GM23338 (cell line): ENCODE data around the gene KCNAB1. TPM values are rescaled to one million over a fixed set of nuclear protein-coding genes. Genes with fewer than 3 reads are reported as not detected.

Experiments used
- ATAC-seq: fragments of 200-7000 bp; cut with Tn5 transposase; 3 replicates; pipeline ENCODE4 v1.9.1; 2020
- DNase-seq: peaks from one replicate; pipeline ENCODE4 v3.0.0-alpha.2; 2015; ENCODE audit warnings: low spot score
- H2AFZ ChIP-seq: fragments of 200-600 bp; sonication (generic); 2 replicates; pipeline ENCODE4 v1.8.0; 2016; ENCODE audit warnings: antibody characterized with exemption, mild to moderate bottlenecking, moderate library complexity
- H3F3A ChIP-seq: fragments of 200-600 bp; sonication (generic); replicated peaks from 2 replicates; pipeline ENCODE4 v1.8.0; 2017; ENCODE audit warnings: antibody characterized with exemption, mixed run types, low read depth
- H3K27ac ChIP-seq: fragments of 200-600 bp; sonication (generic); 2 replicates; pipeline ENCODE4 v1.6.1; 2016; ENCODE audit warnings: low read depth
- H3K27me3 ChIP-seq: fragments of 200-600 bp; sonication (generic); 2 replicates; pipeline ENCODE4 v1.8.0; 2016; ENCODE audit warnings: mild to moderate bottlenecking, mixed run types, moderate library complexity; ENCODE audit not compliant: insufficient read depth
- H3K36me3 ChIP-seq: fragments of 200-600 bp; sonication (generic); 2 replicates; pipeline ENCODE4 v1.8.0; 2016; ENCODE audit warnings: mild to moderate bottlenecking; ENCODE audit not compliant: insufficient read depth
- H3K4me1 ChIP-seq: fragments of 200-600 bp; sonication (generic); 2 replicates; pipeline ENCODE4 v1.8.0; 2016; ENCODE audit warnings: mild to moderate bottlenecking, moderate library complexity; ENCODE audit not compliant: insufficient read depth
- H3K4me2 ChIP-seq: fragments of 200-600 bp; sonication (generic); 2 replicates; pipeline ENCODE4 v1.7.1; 2017; ENCODE audit warnings: mixed run types
- H3K4me3 ChIP-seq: fragments of 200-600 bp; sonication (generic); 2 replicates; pipeline ENCODE4 v1.6.1; 2016; ENCODE audit warnings: mixed run types
- H3K79me2 ChIP-seq: fragments of 200-600 bp; sonication (generic); replicated peaks from 2 replicates; pipeline ENCODE4 v1.8.0; 2017; ENCODE audit warnings: mild to moderate bottlenecking; ENCODE audit not compliant: insufficient read depth
- H3K9me2 ChIP-seq: fragments of 200-600 bp; sonication (generic); 2 replicates; pipeline ENCODE4 v1.8.0; 2017; ENCODE audit not compliant: insufficient read depth
- H4K20me1 ChIP-seq: fragments of 200-600 bp; sonication (generic); replicated peaks from 2 replicates; pipeline ENCODE4 v1.8.0; 2017; ENCODE audit warnings: mild to moderate bottlenecking; ENCODE audit not compliant: insufficient read depth
- H3K27ac Mint-ChIP-seq: 2 replicates; pipeline ENCODE4 v1.8.0; 2020; ENCODE audit warnings: inconsistent platforms, mild to moderate bottlenecking, moderate library complexity, mixed read lengths
- H3K27me3 Mint-ChIP-seq: 3 replicates; pipeline ENCODE4 v1.8.0; 2022; ENCODE audit warnings: low read depth, mild to moderate bottlenecking, moderate library complexity, mixed read lengths, inconsistent platforms; ENCODE audit not compliant: insufficient read depth, poor library complexity
- H3K36me3 Mint-ChIP-seq: 3 replicates; pipeline ENCODE4 v1.8.0; 2021; ENCODE audit warnings: low read depth, mild to moderate bottlenecking, inconsistent platforms, moderate library complexity, mixed read lengths
- H3K4me1 Mint-ChIP-seq: 3 replicates; pipeline ENCODE4 v1.8.0; 2020; ENCODE audit warnings: mild to moderate bottlenecking, inconsistent platforms, mixed read lengths
- H3K4me3 Mint-ChIP-seq: 3 replicates; pipeline ENCODE4 v1.8.0; 2021; ENCODE audit warnings: moderate library complexity, mild to moderate bottlenecking, inconsistent platforms, mixed read lengths
- H3K9me3 Mint-ChIP-seq: 3 replicates; pipeline ENCODE4 v1.8.0; 2020; ENCODE audit warnings: moderate library complexity, mild to moderate bottlenecking, inconsistent platforms, mixed read lengths
- CTCF ChIP-seq, 2 experiments: fragments of 200-600 bp in 1 of 2; sonication (generic) in 1 of 2; conservative IDR thresholded peaks; 2 replicates each; pipeline versions ENCODE4 v1.5.1 to v1.6.1; 2016 to 2017; ENCODE audit warnings: antibody characterized with exemption in 2 of 2, low read depth in 2 of 2, mild to moderate bottlenecking in 2 of 2, moderate library complexity in 1 of 2
- ETS1 ChIP-seq: IDR thresholded peaks from 2 replicates; pipeline ENCODE4 v1.6.1; 2016; ENCODE audit warnings: antibody characterized with exemption
- EZH2 ChIP-seq: fragments of 200-600 bp; sonication (generic); IDR thresholded peaks from one replicate; pipeline ENCODE4 v1.8.0; 2017; ENCODE audit warnings: antibody characterized with exemption, mild to moderate bottlenecking, low read depth; ENCODE audit not compliant: unreplicated experiment
- EZH2phosphoT487 ChIP-seq: fragments of 200-600 bp; sonication (generic); IDR thresholded peaks from one replicate; pipeline ENCODE4 v1.8.1; 2018; ENCODE audit warnings: antibody characterized with exemption; ENCODE audit not compliant: unreplicated experiment
- JUNB ChIP-seq: IDR thresholded peaks from one replicate; pipeline ENCODE4 v1.6.1; 2016; ENCODE audit warnings: antibody characterized with exemption; ENCODE audit not compliant: unreplicated experiment
- NANOG ChIP-seq: IDR thresholded peaks from 2 replicates; pipeline ENCODE4 v1.6.1; 2016; ENCODE audit warnings: antibody characterized with exemption, borderline replicate concordance
- STAT1 ChIP-seq: IDR thresholded peaks from one replicate; pipeline ENCODE4 v1.6.1; 2016; ENCODE audit warnings: antibody characterized with exemption; ENCODE audit not compliant: unreplicated experiment
- ZNF114 ChIP-seq: fragments of 250-450 bp; sonication (Bioruptor Pico); IDR thresholded peaks from 2 replicates; pipeline ENCODE4 v1.5.0; 2020; ENCODE audit warnings: mild to moderate bottlenecking, moderate library complexity
- ZNF331 ChIP-seq: fragments of 250-450 bp; sonication (Bioruptor Pico); IDR thresholded peaks from 2 replicates; pipeline ENCODE4 v1.5.0; 2020; ENCODE audit warnings: low read depth, mild to moderate bottlenecking, moderate library complexity
- ZNF462 ChIP-seq: fragments of 250-450 bp; sonication (Bioruptor Pico); IDR thresholded peaks from 2 replicates; pipeline ENCODE4 v1.5.0; 2020; ENCODE audit warnings: mild to moderate bottlenecking, moderate library complexity
- polyA plus RNA-seq: library from polyadenylated mRNA; unstranded; fragments of >200 nt; fragmentation: Nextera tagmentation; extraction: Ambion mirVana; gene quantifications from 2 replicates; pipeline ENCODE4 v1.2.1, GENCODE V29; 2016
- total RNA-seq: library from RNA; depleted of rRNA; stranded (reverse); fragments of >200 nt; shearing (Covaris generic); gene quantifications from 2 replicates; pipeline ENCODE4 v1.2.3, GENCODE V29; 2014

The KCNAB1 gene
- total and polyA plus RNA-seq, 2 experiments from 2014 or later: 0.69 to 2.6 TPM

GRCh38 chr3:156206157-156206556 is 85.8 kb downstream of the KCNAB1 start (continued):
- TF ChIP-seq ZNF462 (CRISPR knock-in tag) (no peak), STAT1 (no peak), EZH2phosphoT487 (no peak), ETS1 (no peak)

GRCh38 chr3:156207802-156208685 is 87.7 kb downstream of the KCNAB1 start:
- Histone ChIP-seq H4K20me1 (no peaks in the 10 kb centered on the region), H3K4me3 (no peak overlapping the region), H3F3A (no peaks in the 10 kb centered on the region), H3K4me2 (no peak overlapping the region), H3K27ac (no peak overlapping the region), H3K36me3 (no peaks in the 10 kb centered on the region), H3K4me1 (no peaks in the 10 kb centered on the region), H3K9me2 (no peaks in the 10 kb centered on the region), H2AFZ (peak overlapping the region; percentile 83; the same call in 1 of the 2 replicates), H3K79me2 (no peaks in the 10 kb centered on the region), H3K27me3 (no peaks in the 10 kb centered on the region)
- H3K27ac Mint-ChIP-seq: no peak overlapping the region
- H3K36me3 Mint-ChIP-seq: no peaks in the 10 kb centered on the region
- no peaks in the 10 kb centered on the region for H3K9me3 Mint-ChIP-seq
- no peak overlapping the region for H3K4me3 Mint-ChIP-seq
- DNase-seq (no peak), ATAC-seq (no peak)
- peaks cover 2% of the 10 kb centered on the region for H3K27me3 Mint-ChIP-seq
- H3K4me1 Mint-ChIP-seq: no peaks in the 10 kb centered on the region
- TF ChIP-seq ZNF331 (CRISPR knock-in tag) (no peak), ZNF114 (CRISPR knock-in tag) (no peak), NANOG (no peak), JUNB (no peak), ETS1 (no peak), CTCF (conservative IDR thresholded peaks at IDR 0.05; ENCODE audit: low read depth in 2 of 2) (no peak), EZH2 (no peak)
